Limb (tissue), 2 donors: Measurements from ENCODE around the gene LILRB3.

Source experiments
- DNase-seq, 2 donors: peaks; one replicate each; pipeline ENCODE4 v3.0.0-alpha.2; 2016; ENCODE audit errors: extremely low spot score in 2 of 2

Gene LILRB3

GRCh38 chr19:54168174-54168917, 54.5 kb downstream of the LILRB3 start:
- peak; percentile 80 to 96 for DNase-seq
